Activated naive CD4-positive, alpha-beta T cell treated with anti-CD3 and anti-CD28 coated beads, Interleukin-2, amount 10 ng/mL, durations not matched to agents 7 days and 5 days (primary cell): ENCODE measurements around the gene IL19.
A peak's percentile ranks its signal among the peaks of the same experiment; 100 is the strongest.

Experiments used
- CTCF ChIA-PET: fragments of 350-600 bp; sonication (Branson Sonifier 250); formaldehyde crosslinking; loops from one replicate; lab custom pipeline; 2021; ENCODE audit warnings: antibody characterized with exemption; lab: Charles Lee
- DNase-seq: peaks from one replicate; pipeline ENCODE4 v3.0.0-alpha.2; 2020
- H3K27ac Mint-ChIP-seq: one replicate; pipeline ENCODE4 v1.8.0; 2021; ENCODE audit warnings: mild to moderate bottlenecking, moderate library complexity, mixed read lengths
- H3K27me3 Mint-ChIP-seq: one replicate; pipeline ENCODE4 v1.8.0; 2021; ENCODE audit warnings: mild to moderate bottlenecking, mixed read lengths
- H3K36me3 Mint-ChIP-seq: one replicate; pipeline ENCODE4 v1.8.0; 2021; ENCODE audit warnings: mixed read lengths
- H3K4me1 Mint-ChIP-seq: one replicate; pipeline ENCODE4 v1.8.0; 2021; ENCODE audit warnings: mixed read lengths
- H3K4me3 Mint-ChIP-seq: one replicate; pipeline ENCODE4 v1.8.0; 2021; ENCODE audit warnings: mild to moderate bottlenecking, moderate library complexity, mixed read lengths
- H3K9me3 Mint-ChIP-seq: one replicate; pipeline ENCODE4 v1.8.0; 2021; ENCODE audit warnings: mixed read lengths

IL19 gene

GRCh38 chr1:206882555-206882954 is 112.0 kb downstream of the IL19 start:
- peaks cover 25% of the 10 kb centered on the region for H3K27me3 Mint-ChIP-seq
- DNase-seq, result no peak
- peaks cover 7% of the 10 kb centered on the region for H3K36me3 Mint-ChIP-seq
- H3K9me3 Mint-ChIP-seq, result peaks cover 16% of the 10 kb centered on the region
- CTCF ChIA-PET, result interaction anchor here (2.0 kb wide), 1 partner anchor 17 kb away, joined by 9 read pairs; the partner anchor contains the start of gene IL20
- H3K27ac Mint-ChIP-seq, result no peak overlapping the region
- H3K4me1 Mint-ChIP-seq, result peaks cover 2% of the 10 kb centered on the region
- H3K4me3 Mint-ChIP-seq, result no peak overlapping the region

- Mint-ChIP-seq H3K9me3 (peaks cover 12% of the 10 kb centered on the region), H3K4me3 (no peak overlapping the region), H3K27ac (no peak overlapping the region), H3K4me1 (peaks cover 2% of the 10 kb centered on the region), H3K36me3 (peaks cover 5% of the 10 kb centered on the region), H3K27me3 (peaks cover 25% of the 10 kb centered on the region)
- no peak for DNase-seq
- CTCF ChIA-PET, result interaction anchor here (0.8 to 2.0 kb wide), 3 partner anchors 18 to 73 kb away, joined by 3 to 9 read pairs (median 8); partner anchors contain the start of genes FCMR and IL20
Observed at GRCh38 chr1:206883160-206883559, 112.6 kb downstream of the IL19 start.

GRCh38 chr1:206883876-206884275 is 113.3 kb downstream of the IL19 start:
- CTCF ChIA-PET, result interaction anchor here (0.8 to 2.0 kb wide), 7 partner anchors 18 to 157 kb away, joined by 3 to 9 read pairs (median 4); partner anchors contain the start of genes FCMR and IL20
- no peaks in the 10 kb centered on the region for H3K36me3 Mint-ChIP-seq

GRCh38 chr1:206885341-206886060 is 114.9 kb downstream of the IL19 start:
- H3K9me3 Mint-ChIP-seq, result no peaks in the 10 kb centered on the region
- H3K36me3 Mint-ChIP-seq, result no peaks in the 10 kb centered on the region
- CTCF ChIA-PET, result interaction anchor here (0.9 to 1.4 kb wide), 3 partner anchors 9 to 96 kb away, joined by 4 to 5 read pairs (median 4); partner anchors contain the start of gene IL20
- no peak overlapping the region for H3K4me3 Mint-ChIP-seq
- H3K27me3 Mint-ChIP-seq, result peaks cover 31% of the 10 kb centered on the region
- peaks cover 20% of the 10 kb centered on the region for H3K4me1 Mint-ChIP-seq
- no peak overlapping the region for H3K27ac Mint-ChIP-seq
- no peak for DNase-seq

More at GRCh38 chr1:206883876-206884275, 113.3 kb downstream of the IL19 start:
- peaks cover 5% of the 10 kb centered on the region for H3K4me1 Mint-ChIP-seq
- peaks cover 6% of the 10 kb centered on the region for H3K9me3 Mint-ChIP-seq
- DNase-seq, result no peak
- no peak overlapping the region for H3K27ac Mint-ChIP-seq
- peaks cover 26% of the 10 kb centered on the region for H3K27me3 Mint-ChIP-seq
- H3K4me3 Mint-ChIP-seq, result no peak overlapping the region

- Mint-ChIP-seq H3K27me3 (peaks cover 31% of the 10 kb centered on the region), H3K27ac (no peak overlapping the region), H3K4me3 (no peak overlapping the region), H3K4me1 (peaks cover 34% of the 10 kb centered on the region), H3K9me3 (peaks cover 4% of the 10 kb centered on the region), H3K36me3 (peaks cover 4% of the 10 kb centered on the region)
- no peak for DNase-seq
- CTCF ChIA-PET, result interaction anchor here (0.6 to 1.2 kb wide), 5 partner anchors 21 to 420 kb away, joined by 3 read pairs; no protein-coding TSS in a partner anchor
Observed at GRCh38 chr1:206886831-206887230, 116.3 kb downstream of the IL19 start.

- DNase-seq, result no peak
- Mint-ChIP-seq H3K4me3 (no peak overlapping the region), H3K36me3 (peaks cover 4% of the 10 kb centered on the region), H3K27me3 (peaks cover 31% of the 10 kb centered on the region), H3K9me3 (peaks cover 4% of the 10 kb centered on the region), H3K27ac (no peak overlapping the region), H3K4me1 (peaks cover 35% of the 10 kb centered on the region)
- CTCF ChIA-PET, result interaction anchor here (1.2 kb wide), 2 partner anchors 23 to 24 kb away, joined by 3 read pairs; no protein-coding TSS in a partner anchor
Observed at GRCh38 chr1:206887701-206888100, 117.1 kb downstream of the IL19 start.

- Mint-ChIP-seq H3K4me3 (no peak overlapping the region), H3K36me3 (peaks cover 5% of the 10 kb centered on the region), H3K27ac (peak overlapping the region; percentile 84), H3K27me3 (peaks cover 22% of the 10 kb centered on the region), H3K4me1 (peaks cover 43% of the 10 kb centered on the region), H3K9me3 (peaks cover 4% of the 10 kb centered on the region)
- CTCF ChIA-PET, result interaction anchor here (0.5 to 1.5 kb wide), 2 partner anchors 22 to 26 kb away, joined by 4 read pairs; no protein-coding TSS in a partner anchor
- DNase-seq, result no peak
Observed at GRCh38 chr1:206890125-206891060, 119.8 kb downstream of the IL19 start.

- H3K9me3 Mint-ChIP-seq, result peaks cover 4% of the 10 kb centered on the region
- H3K4me1 Mint-ChIP-seq, result peaks cover 43% of the 10 kb centered on the region
- H3K36me3 Mint-ChIP-seq, result peaks cover 5% of the 10 kb centered on the region
- DNase-seq, result no peak
- CTCF ChIA-PET, result interaction anchor here (1.2 kb wide), 1 partner anchor 9 kb away, joined by 3 read pairs; no protein-coding TSS in a partner anchor
- H3K27ac Mint-ChIP-seq, result no peak overlapping the region
- H3K27me3 Mint-ChIP-seq, result peaks cover 15% of the 10 kb centered on the region
- H3K4me3 Mint-ChIP-seq, result no peak overlapping the region
Observed at GRCh38 chr1:206891412-206891811, 120.8 kb downstream of the IL19 start.
